Vagina (tissue), 2 donors: ENCODE results near the gene SLC2A4RG. TPM values are rescaled to one million over a fixed set of nuclear protein-coding genes. Genes with fewer than 3 reads are reported as not detected.

Experiments used
- DNase-seq, 2 donors: peaks; one replicate each; pipeline ENCODE4 v3.0.0-alpha.2; 2017; ENCODE audit errors: extremely low spot score in 2 of 2
- H3K27ac ChIP-seq: fragments of 200-600 bp; sonication (generic); one replicate; pipeline ENCODE4 v1.5.1; 2019
- H3K27me3 ChIP-seq: fragments of 200-600 bp; sonication (generic); one replicate; pipeline ENCODE4 v1.5.1; 2019
- H3K36me3 ChIP-seq, 2 donors: fragments of 200-600 bp; sonication (generic); one replicate each; pipeline ENCODE4 v1.5.1; 2017 to 2019
- H3K4me1 ChIP-seq: fragments of 200-600 bp; sonication (generic); one replicate; pipeline ENCODE4 v1.5.1; 2019
- H3K4me3 ChIP-seq, 2 donors: fragments of 200-600 bp; sonication (generic); 1 replicate in 1 of 2; 2 replicates in 1 of 2; pipeline ENCODE4 v1.5.1; 2016 to 2019
- H3K9me3 ChIP-seq: fragments of 200-600 bp; sonication (generic); one replicate; pipeline ENCODE4 v1.5.1; 2019
- POLR2A ChIP-seq, 2 donors: fragments of 450-650 bp; IDR thresholded peaks; one replicate each; pipeline ENCODE4 v1.6.1; 2017; ENCODE audit warnings: antibody characterized with exemption in 2 of 2, mild to moderate bottlenecking in 2 of 2, moderate library complexity in 2 of 2
- POLR2AphosphoS5 ChIP-seq, 2 donors: sonication (generic); formaldehyde crosslinking; IDR thresholded peaks; one replicate each; pipeline ENCODE4 v1.9.0; 2017; ENCODE audit warnings: antibody characterized with exemption in 2 of 2, mild to moderate bottlenecking in 2 of 2, low read depth in 1 of 2; ENCODE audit not compliant: insufficient read depth in 1 of 2
- intact Hi-C: fragments of 100-400 bp; cut with DNase I; formaldehyde crosslinking; loops from one replicate; pipeline ENCODE4 v1.15.1; 2023
- total RNA-seq: library from RNA; depleted of rRNA; stranded (reverse); fragments of >200 nt; gene quantifications from one replicate; pipeline ENCODE4 v1.2.3, GENCODE V29; 2016
- TF ChIP-seq, protein P1 (sequence below), 3 experiments: fragments of 450-650 bp in 2 of 3; fragments of 200-600 bp in 1 of 3; sonication (generic) in 1 of 3; IDR thresholded peaks; one replicate each; pipeline ENCODE4 v1.5.1; 2017 to 2019; ENCODE audit warnings: antibody characterized with exemption in 3 of 3, mild to moderate bottlenecking in 2 of 3, moderate library complexity in 2 of 3

Gene SLC2A4RG
- total RNA-seq, 1 donor from 2014 or later, result 33.1 TPM

DNA sequence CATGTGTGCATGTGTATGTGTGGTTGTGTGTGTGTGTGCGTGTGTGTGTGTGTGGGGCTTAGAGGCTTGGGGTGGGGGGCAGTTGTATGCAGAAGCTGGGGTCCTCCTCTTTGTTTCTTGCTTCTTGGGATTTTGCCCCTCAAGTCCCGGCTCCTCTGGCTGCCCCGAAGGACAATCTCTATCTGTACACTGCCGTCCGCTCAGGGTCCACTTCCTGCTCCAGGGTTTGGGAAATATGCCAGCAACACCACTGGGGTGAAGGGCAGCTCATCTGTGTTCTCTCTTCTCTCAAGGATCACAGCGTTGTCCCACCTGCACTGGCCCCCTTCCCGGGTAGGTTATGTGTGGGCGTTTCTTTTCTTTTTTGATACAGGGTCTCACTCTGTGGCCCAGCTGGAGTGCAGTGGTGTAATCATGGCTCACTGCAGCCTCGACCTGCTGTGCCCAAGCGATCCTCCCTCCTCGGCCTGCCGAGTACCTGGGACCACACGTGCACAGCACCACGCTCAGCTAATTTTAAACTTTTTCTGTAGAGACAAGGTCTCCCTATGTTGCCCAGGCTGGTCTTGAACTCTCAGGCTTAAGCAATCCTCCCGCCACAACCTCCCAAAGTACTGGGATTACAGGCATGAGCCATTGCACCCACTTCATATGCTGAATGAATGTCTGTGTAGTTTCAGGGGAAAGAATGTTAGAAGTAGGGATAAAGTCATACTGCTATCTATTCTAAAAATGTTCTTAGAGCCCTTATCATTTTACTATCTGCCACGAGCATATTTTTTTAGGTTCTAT lies 25.7 kb downstream of the SLC2A4RG start:
- H3K27ac ChIP-seq, result no peak overlapping the region
- no peaks in the 10 kb centered on the region for H3K36me3 ChIP-seq
- TF ChIP-seq, protein P1, sequence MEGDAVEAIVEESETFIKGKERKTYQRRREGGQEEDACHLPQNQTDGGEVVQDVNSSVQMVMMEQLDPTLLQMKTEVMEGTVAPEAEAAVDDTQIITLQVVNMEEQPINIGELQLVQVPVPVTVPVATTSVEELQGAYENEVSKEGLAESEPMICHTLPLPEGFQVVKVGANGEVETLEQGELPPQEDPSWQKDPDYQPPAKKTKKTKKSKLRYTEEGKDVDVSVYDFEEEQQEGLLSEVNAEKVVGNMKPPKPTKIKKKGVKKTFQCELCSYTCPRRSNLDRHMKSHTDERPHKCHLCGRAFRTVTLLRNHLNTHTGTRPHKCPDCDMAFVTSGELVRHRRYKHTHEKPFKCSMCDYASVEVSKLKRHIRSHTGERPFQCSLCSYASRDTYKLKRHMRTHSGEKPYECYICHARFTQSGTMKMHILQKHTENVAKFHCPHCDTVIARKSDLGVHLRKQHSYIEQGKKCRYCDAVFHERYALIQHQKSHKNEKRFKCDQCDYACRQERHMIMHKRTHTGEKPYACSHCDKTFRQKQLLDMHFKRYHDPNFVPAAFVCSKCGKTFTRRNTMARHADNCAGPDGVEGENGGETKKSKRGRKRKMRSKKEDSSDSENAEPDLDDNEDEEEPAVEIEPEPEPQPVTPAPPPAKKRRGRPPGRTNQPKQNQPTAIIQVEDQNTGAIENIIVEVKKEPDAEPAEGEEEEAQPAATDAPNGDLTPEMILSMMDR (IDR thresholded peaks at IDR 0.05), result no peak
- no peaks in the 10 kb centered on the region for H3K27me3 ChIP-seq
- no peak for DNase-seq
- no peaks in the 10 kb centered on the region for H3K9me3 ChIP-seq
- intact Hi-C loops, result no loop called here
- no peaks in the 10 kb centered on the region for H3K4me1 ChIP-seq
- no peak overlapping the region for H3K4me3 ChIP-seq

DNA sequence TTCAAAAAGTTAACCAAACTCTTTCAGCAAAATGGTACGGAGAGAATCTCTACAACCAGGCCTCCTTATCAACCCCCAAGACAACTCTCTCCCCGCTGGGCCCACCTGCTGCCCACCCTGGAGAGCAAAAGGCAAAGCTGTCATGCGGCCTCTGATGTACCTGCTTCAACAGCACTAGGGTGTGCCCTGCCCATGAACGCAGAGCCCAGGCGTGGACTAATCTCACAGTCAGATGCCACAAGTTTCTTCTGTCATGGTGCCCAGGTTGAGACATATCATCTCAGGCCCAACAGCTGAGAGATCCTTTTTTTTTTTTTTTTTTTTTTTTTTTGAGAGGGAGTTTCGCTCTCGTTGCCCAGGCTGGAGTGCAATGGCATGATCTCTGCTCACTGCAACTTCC lies 26.3 kb downstream of the SLC2A4RG start:
- Histone ChIP-seq H3K27me3 (no peaks in the 10 kb centered on the region), H3K4me1 (no peaks in the 10 kb centered on the region), H3K4me3 (no peak overlapping the region), H3K27ac (no peak overlapping the region), H3K36me3 (no peaks in the 10 kb centered on the region), H3K9me3 (no peaks in the 10 kb centered on the region)
- intact Hi-C loops, result no loop called here
- TF ChIP-seq POLR2AphosphoS5 (IDR thresholded peaks at IDR 0.05; ENCODE audit: insufficient read depth in 1 of 2, low read depth in 1 of 2) (no peak), POLR2A (IDR thresholded peaks at IDR 0.05) (no peak)
- TF ChIP-seq, protein P1 (IDR thresholded peaks at IDR 0.05), result no peak
- no peak for DNase-seq

DNA sequence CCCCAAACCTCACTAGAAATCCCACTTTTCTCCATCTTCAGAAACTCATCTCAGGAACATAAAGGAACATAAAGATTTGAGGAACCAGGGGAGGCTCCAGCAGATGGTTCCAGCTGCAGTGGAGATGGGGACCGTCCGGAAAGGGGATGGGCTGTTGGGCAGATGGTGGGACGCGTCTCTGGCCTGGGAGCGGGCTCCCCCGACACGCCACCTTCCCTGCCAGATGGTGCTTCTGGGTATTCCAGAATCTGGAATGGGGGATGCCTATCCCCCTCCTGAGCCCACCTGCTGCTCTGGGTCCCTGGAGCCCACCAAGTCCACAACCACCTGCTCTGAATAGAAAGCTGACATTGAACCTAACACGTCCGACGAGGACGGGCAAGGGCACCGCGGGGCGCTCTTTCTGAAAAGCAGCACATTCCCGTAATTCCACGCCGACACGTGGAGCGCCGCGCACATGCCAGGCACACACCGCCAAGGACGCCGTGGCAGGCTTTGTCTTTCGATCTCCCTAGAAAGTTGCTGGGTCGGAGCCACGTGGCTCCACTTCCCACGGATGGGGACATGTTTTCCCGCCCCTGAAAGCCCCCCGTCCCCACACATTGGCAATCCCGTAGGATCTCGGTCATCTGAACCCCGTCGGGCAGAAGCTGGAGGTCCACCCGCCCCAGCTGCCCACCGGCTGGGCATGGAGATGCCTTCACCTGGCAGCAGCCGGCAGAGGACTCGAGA lies 27.3 kb downstream of the SLC2A4RG start:
- TF ChIP-seq, protein P1 (IDR thresholded peaks at IDR 0.05), result no peak
- no peak for TF ChIP-seq POLR2AphosphoS5 (IDR thresholded peaks at IDR 0.05; ENCODE audit: insufficient read depth in 1 of 2, low read depth in 1 of 2)
- TF ChIP-seq POLR2A (IDR thresholded peaks at IDR 0.05), result no peak
- no peak for DNase-seq
- Histone ChIP-seq H3K9me3 (no peaks in the 10 kb centered on the region), H3K4me3 (no peak overlapping the region), H3K4me1 (no peaks in the 10 kb centered on the region), H3K27ac (no peak overlapping the region), H3K36me3 (no peaks in the 10 kb centered on the region), H3K27me3 (no peaks in the 10 kb centered on the region)
- intact Hi-C loops, result no loop called here

DNA sequence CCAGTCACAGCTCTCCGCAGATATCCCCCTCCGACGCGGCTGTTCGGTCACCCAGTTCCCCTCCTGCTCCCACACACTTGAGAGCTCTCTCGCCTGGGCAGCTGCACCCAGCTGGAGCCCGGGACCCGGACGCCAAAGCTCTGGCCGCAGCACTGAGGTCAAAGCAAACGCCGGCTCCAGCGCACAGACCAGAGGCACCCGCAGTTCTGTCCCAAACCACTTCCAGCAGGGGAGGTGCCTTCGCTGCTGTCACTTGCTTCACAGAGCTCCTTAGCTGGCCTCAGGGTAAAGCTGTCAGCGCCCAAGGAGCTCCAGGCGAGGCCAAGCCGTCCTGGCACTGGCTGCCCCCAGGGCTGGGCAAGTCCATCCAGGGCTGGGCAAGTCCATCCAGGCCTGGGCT lies 27.9 kb downstream of the SLC2A4RG start:
- intact Hi-C loops, result no loop called here
- TF ChIP-seq, protein P1 (IDR thresholded peaks at IDR 0.05), result no peak
- no peak for TF ChIP-seq POLR2AphosphoS5 (IDR thresholded peaks at IDR 0.05; ENCODE audit: insufficient read depth in 1 of 2, low read depth in 1 of 2)

DNA sequence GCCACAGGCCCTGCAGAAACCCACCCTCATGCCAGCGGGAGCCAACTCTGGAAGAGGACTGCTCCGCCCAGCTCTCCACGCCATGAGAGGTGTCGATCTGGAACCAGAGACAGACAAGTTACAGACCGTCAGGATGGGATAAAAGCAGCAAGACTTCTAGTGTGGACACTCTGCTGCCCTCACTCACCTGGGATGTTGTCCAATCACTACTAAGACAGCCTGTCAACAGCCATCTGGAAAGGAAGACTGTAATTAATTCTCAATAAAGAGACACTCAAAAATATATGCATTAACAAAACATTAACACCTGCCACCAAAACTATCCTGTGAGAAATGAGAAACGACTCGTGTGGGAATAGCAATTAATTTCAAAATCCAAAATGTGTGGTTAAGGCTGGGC lies 28.3 kb downstream of the SLC2A4RG start:
- DNase-seq, result no peak

More for the DNA sequence above, 27.9 kb downstream of the SLC2A4RG start:
- Histone ChIP-seq H3K27ac (no peak overlapping the region), H3K27me3 (no peaks in the 10 kb centered on the region), H3K4me3 (no peak overlapping the region), H3K36me3 (no peaks in the 10 kb centered on the region), H3K9me3 (no peaks in the 10 kb centered on the region), H3K4me1 (no peaks in the 10 kb centered on the region)
- DNase-seq, result no peak

More for the DNA sequence above, 28.3 kb downstream of the SLC2A4RG start:
- Histone ChIP-seq H3K4me3 (no peak overlapping the region), H3K9me3 (no peaks in the 10 kb centered on the region), H3K27me3 (no peaks in the 10 kb centered on the region), H3K36me3 (no peaks in the 10 kb centered on the region), H3K27ac (no peak overlapping the region), H3K4me1 (no peaks in the 10 kb centered on the region)
- TF ChIP-seq, protein P1 (IDR thresholded peaks at IDR 0.05), result no peak
- TF ChIP-seq POLR2AphosphoS5 (IDR thresholded peaks at IDR 0.05; ENCODE audit: insufficient read depth in 1 of 2, low read depth in 1 of 2) (no peak), POLR2A (IDR thresholded peaks at IDR 0.05) (no peak)
- intact Hi-C loops, result no loop called here
